ENCODE results near the gene TMED8.

Gene TMED8

GRCh38 chr14:77372304-77372841 is 4.5 kb downstream of the TMED8 start:
- no peaks in the 10 kb centered on the region for H3K9me3 ChIP-seq (ENCODE audit: control extremely low read depth in 1 of 5, control insufficient read depth in 4 of 5, insufficient read depth in 2 of 5, low read depth in 1 of 5, low read length in 4 of 5)
- H3K27me3 ChIP-seq (replicated peaks in 2 of 5; ENCODE audit: control insufficient read depth in 4 of 5, insufficient read depth in 5 of 5, low read length in 4 of 5) = no peaks in the 10 kb centered on the region
- peak overlapping the region; percentile 47 to 64 for H3K27ac ChIP-seq (ENCODE audit: insufficient read depth in 1 of 2, low read depth in 1 of 2, low read length in 2 of 2, poor library complexity in 1 of 2, severe bottlenecking in 2 of 2)
- H3K4me3 ChIP-seq (ENCODE audit: control insufficient read depth in 1 of 7, extremely low read depth in 1 of 7, insufficient read depth in 4 of 7, low read depth in 2 of 7, low read length in 6 of 7) = peak overlapping the region in 3 of 7 experiments; percentile 13 to 26 (median 15)
- CTCF ChIA-PET = interaction anchor here (1.3 kb wide), 1 partner anchor 87 kb away, joined by 3 read pairs; no protein-coding TSS in a partner anchor
- peak; percentile 23 to 71 (median 51) for DNase-seq
- 6% methylated on average over 4 of the region's 4 CpGs for WGBS (ENCODE audit: insufficient coverage)
- peaks cover 0 to 4% (median 0%) of the 10 kb centered on the region in 4 experiments for H3K36me3 ChIP-seq (ENCODE audit: control insufficient read depth in 4 of 4, insufficient read depth in 4 of 4, low read length in 3 of 4)
- POLR2A ChIA-PET = no interaction called here
- peaks cover 13 to 61% (median 43%) of the 10 kb centered on the region in 4 experiments for H3K4me1 ChIP-seq (ENCODE audit: control extremely low read depth in 1 of 4, control insufficient read depth in 4 of 4, insufficient read depth in 4 of 4, low read length in 3 of 4)

DNA sequence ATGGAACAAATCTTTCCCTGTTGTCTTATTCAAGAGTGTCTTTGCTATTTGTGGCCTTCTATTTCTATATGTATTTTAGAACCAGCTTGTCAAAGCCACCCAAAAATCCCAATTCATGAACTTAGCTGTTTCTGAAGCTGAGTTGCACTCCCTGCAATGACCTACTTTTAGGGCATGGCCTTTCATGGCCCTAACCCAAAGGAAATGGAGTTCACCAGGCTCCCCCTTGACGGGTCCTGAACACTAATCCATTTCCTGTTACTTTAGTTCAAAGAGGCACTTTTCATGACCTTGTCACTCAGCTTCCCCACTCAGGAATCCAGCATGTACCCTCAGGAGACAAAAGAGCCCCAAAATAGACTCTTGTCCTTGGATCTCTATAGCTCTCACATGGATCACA is 7.6 kb downstream of the TMED8 start:
- H3K4me3 ChIP-seq (ENCODE audit: control insufficient read depth in 1 of 7, extremely low read depth in 1 of 7, insufficient read depth in 4 of 7, low read depth in 2 of 7, low read length in 6 of 7) = peak overlapping the region in 2 of 7 experiments; percentile 13 to 21
- peaks cover 7 to 40% (median 26%) of the 10 kb centered on the region in 4 experiments for H3K4me1 ChIP-seq (ENCODE audit: control extremely low read depth in 1 of 4, control insufficient read depth in 4 of 4, insufficient read depth in 4 of 4, low read length in 3 of 4)
- DNase-seq = peak in 1 of 3 donors; percentile 23
- POLR2A ChIA-PET = no interaction called here
- CTCF ChIA-PET = interaction anchor here (1.0 to 1.3 kb wide), 2 partner anchors 10 to 183 kb away, joined by 3 read pairs; no protein-coding TSS in a partner anchor
- 0% methylated on average over 1 of the region's 1 CpG for WGBS (ENCODE audit: insufficient coverage)
- no peaks in the 10 kb centered on the region for H3K27me3 ChIP-seq (replicated peaks in 2 of 5; ENCODE audit: control insufficient read depth in 4 of 5, insufficient read depth in 5 of 5, low read length in 4 of 5)
- H3K36me3 ChIP-seq (ENCODE audit: control insufficient read depth in 4 of 4, insufficient read depth in 4 of 4, low read length in 3 of 4) = peaks cover 0 to 4% (median 2%) of the 10 kb centered on the region in 4 experiments
- no peak overlapping the region for H3K27ac ChIP-seq (ENCODE audit: insufficient read depth in 1 of 2, low read depth in 1 of 2, low read length in 2 of 2, poor library complexity in 1 of 2, severe bottlenecking in 2 of 2)
- no peaks in the 10 kb centered on the region for H3K9me3 ChIP-seq (ENCODE audit: control extremely low read depth in 1 of 5, control insufficient read depth in 4 of 5, insufficient read depth in 2 of 5, low read depth in 1 of 5, low read length in 4 of 5)

DNA sequence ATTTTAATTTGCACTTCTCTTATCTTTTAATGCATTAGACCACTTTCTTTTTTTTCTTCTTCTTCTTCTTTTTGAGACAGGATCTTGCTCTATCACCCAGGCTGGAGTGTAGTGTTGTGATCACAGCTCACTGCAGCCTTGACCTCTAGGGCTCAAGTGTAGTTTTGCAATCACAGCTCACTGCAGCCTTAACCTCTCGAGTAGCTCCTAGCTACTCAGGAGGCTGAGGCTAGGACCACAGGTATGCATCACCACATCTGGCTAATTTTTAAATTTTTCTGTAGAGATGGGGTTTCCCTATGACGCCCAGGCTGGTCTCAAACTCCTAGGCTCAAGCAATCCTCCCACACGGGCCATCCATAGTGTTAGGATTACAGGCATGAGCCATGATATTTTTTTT is 12.7 kb downstream of the TMED8 start:
- Histone ChIP-seq H3K36me3 (ENCODE audit: control insufficient read depth in 4 of 4, insufficient read depth in 4 of 4, low read length in 3 of 4) (peaks cover 0 to 4% (median 2%) of the 10 kb centered on the region in 4 experiments), H3K27me3 (replicated peaks in 2 of 5; ENCODE audit: control insufficient read depth in 4 of 5, insufficient read depth in 5 of 5, low read length in 4 of 5) (no peaks in the 10 kb centered on the region), H3K9me3 (ENCODE audit: control extremely low read depth in 1 of 5, control insufficient read depth in 4 of 5, insufficient read depth in 2 of 5, low read depth in 1 of 5, low read length in 4 of 5) (peaks cover 0 to 3% (median 0%) of the 10 kb centered on the region in 5 experiments), H3K27ac (ENCODE audit: insufficient read depth in 1 of 2, low read depth in 1 of 2, low read length in 2 of 2, poor library complexity in 1 of 2, severe bottlenecking in 2 of 2) (no peak overlapping the region), H3K4me1 (ENCODE audit: control extremely low read depth in 1 of 4, control insufficient read depth in 4 of 4, insufficient read depth in 4 of 4, low read length in 3 of 4) (peaks cover 0 to 6% (median 2%) of the 10 kb centered on the region in 4 experiments), H3K4me3 (ENCODE audit: control insufficient read depth in 1 of 7, extremely low read depth in 1 of 7, insufficient read depth in 4 of 7, low read depth in 2 of 7, low read length in 6 of 7) (no peak overlapping the region)
- ChIA-PET POLR2A (interaction anchor here (0.5 kb wide), 1 partner anchor 140 kb away, joined by 3 read pairs; no protein-coding TSS in a partner anchor), CTCF (interaction anchor here (1.6 kb wide), 1 partner anchor 10 kb away, joined by 5 read pairs; no protein-coding TSS in a partner anchor)
- 93% methylated on average over 2 of the region's 3 CpGs for WGBS (ENCODE audit: insufficient coverage)
- no peak for DNase-seq

- Histone ChIP-seq H3K36me3 (ENCODE audit: control insufficient read depth in 4 of 4, insufficient read depth in 4 of 4, low read length in 3 of 4) (peaks cover 0 to 4% (median 1%) of the 10 kb centered on the region in 4 experiments), H3K27ac (ENCODE audit: insufficient read depth in 1 of 2, low read depth in 1 of 2, low read length in 2 of 2, poor library complexity in 1 of 2, severe bottlenecking in 2 of 2) (no peak overlapping the region), H3K4me1 (ENCODE audit: control extremely low read depth in 1 of 4, control insufficient read depth in 4 of 4, insufficient read depth in 4 of 4, low read length in 3 of 4) (peaks cover 0 to 3% (median 0%) of the 10 kb centered on the region in 4 experiments), H3K27me3 (replicated peaks in 2 of 5; ENCODE audit: control insufficient read depth in 4 of 5, insufficient read depth in 5 of 5, low read length in 4 of 5) (no peaks in the 10 kb centered on the region), H3K9me3 (ENCODE audit: control extremely low read depth in 1 of 5, control insufficient read depth in 4 of 5, insufficient read depth in 2 of 5, low read depth in 1 of 5, low read length in 4 of 5) (peaks cover 0 to 3% (median 0%) of the 10 kb centered on the region in 5 experiments), H3K4me3 (ENCODE audit: control insufficient read depth in 1 of 7, extremely low read depth in 1 of 7, insufficient read depth in 4 of 7, low read depth in 2 of 7, low read length in 6 of 7) (no peak overlapping the region)
- DNase-seq = no peak
- POLR2A ChIA-PET = no interaction called here
- no CpG with 5 or more reads among the region's 1 CpG for WGBS (ENCODE audit: insufficient coverage)
- CTCF ChIA-PET = interaction anchor here (1.4 kb wide), 1 partner anchor 10 kb away, joined by 3 read pairs; no protein-coding TSS in a partner anchor
These were observed 17.3 kb downstream of the TMED8 start for GRCh38 chr14:77359626-77360025.

GRCh38 chr14:77356899-77357298 is 20.0 kb downstream of the TMED8 start:
- no peak for DNase-seq
- 92% methylated on average over 4 of the region's 4 CpGs for WGBS (ENCODE audit: insufficient coverage)
- peaks cover 0 to 4% (median 1%) of the 10 kb centered on the region in 4 experiments for H3K36me3 ChIP-seq (ENCODE audit: control insufficient read depth in 4 of 4, insufficient read depth in 4 of 4, low read length in 3 of 4)
- no peak overlapping the region for H3K27ac ChIP-seq (ENCODE audit: insufficient read depth in 1 of 2, low read depth in 1 of 2, low read length in 2 of 2, poor library complexity in 1 of 2, severe bottlenecking in 2 of 2)
- no peaks in the 10 kb centered on the region for H3K9me3 ChIP-seq (ENCODE audit: control extremely low read depth in 1 of 5, control insufficient read depth in 4 of 5, insufficient read depth in 2 of 5, low read depth in 1 of 5, low read length in 4 of 5)
- H3K4me1 ChIP-seq (ENCODE audit: control extremely low read depth in 1 of 4, control insufficient read depth in 4 of 4, insufficient read depth in 4 of 4, low read length in 3 of 4) = no peaks in the 10 kb centered on the region
- H3K4me3 ChIP-seq (ENCODE audit: control insufficient read depth in 1 of 7, extremely low read depth in 1 of 7, insufficient read depth in 4 of 7, low read depth in 2 of 7, low read length in 6 of 7) = no peak overlapping the region
- ChIA-PET CTCF (interaction anchor here (0.6 to 1.5 kb wide), 2 partner anchors 28 to 136 kb away, joined by 3 read pairs; no protein-coding TSS in a partner anchor), POLR2A (no interaction called here)
- H3K27me3 ChIP-seq (replicated peaks in 2 of 5; ENCODE audit: control insufficient read depth in 4 of 5, insufficient read depth in 5 of 5, low read length in 4 of 5) = no peaks in the 10 kb centered on the region

DNA sequence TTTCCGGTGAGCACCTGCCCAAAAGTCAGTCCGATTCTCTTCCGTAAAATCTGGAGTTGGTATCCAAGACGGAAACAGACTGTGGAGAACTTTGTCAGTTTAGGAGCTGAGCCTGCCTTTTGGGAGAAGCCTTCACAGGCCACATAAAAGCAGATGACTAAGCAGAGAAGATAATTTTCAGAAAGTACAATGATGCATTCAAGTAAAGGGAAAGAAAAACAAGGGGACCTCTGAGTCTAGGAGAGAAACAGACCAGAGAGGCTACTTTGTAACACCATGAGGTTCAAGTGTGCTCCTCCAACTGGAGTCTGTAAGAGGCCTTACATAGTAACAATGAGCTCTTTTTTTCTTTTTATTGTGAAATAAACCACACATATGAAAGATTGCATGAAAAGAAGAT is 21.1 kb downstream of the TMED8 start:
- Histone ChIP-seq H3K27ac (ENCODE audit: insufficient read depth in 1 of 2, low read depth in 1 of 2, low read length in 2 of 2, poor library complexity in 1 of 2, severe bottlenecking in 2 of 2) (no peak overlapping the region), H3K4me1 (ENCODE audit: control extremely low read depth in 1 of 4, control insufficient read depth in 4 of 4, insufficient read depth in 4 of 4, low read length in 3 of 4) (no peaks in the 10 kb centered on the region), H3K9me3 (ENCODE audit: control extremely low read depth in 1 of 5, control insufficient read depth in 4 of 5, insufficient read depth in 2 of 5, low read depth in 1 of 5, low read length in 4 of 5) (no peaks in the 10 kb centered on the region), H3K36me3 (ENCODE audit: control insufficient read depth in 4 of 4, insufficient read depth in 4 of 4, low read length in 3 of 4) (peaks cover 0 to 6% (median 2%) of the 10 kb centered on the region in 4 experiments), H3K4me3 (ENCODE audit: control insufficient read depth in 1 of 7, extremely low read depth in 1 of 7, insufficient read depth in 4 of 7, low read depth in 2 of 7, low read length in 6 of 7) (no peak overlapping the region), H3K27me3 (replicated peaks in 2 of 5; ENCODE audit: control insufficient read depth in 4 of 5, insufficient read depth in 5 of 5, low read length in 4 of 5) (no peaks in the 10 kb centered on the region)
- ChIA-PET CTCF (interaction anchor here (1.4 to 1.5 kb wide), 2 partner anchors 11 to 27 kb away, joined by 3 read pairs; no protein-coding TSS in a partner anchor), POLR2A (no interaction called here)
- 98% methylated on average over 4 of the region's 4 CpGs for WGBS (ENCODE audit: insufficient coverage)
- DNase-seq = no peak

- ChIA-PET POLR2A (no interaction called here), CTCF (interaction anchor here (1.2 kb wide), 1 partner anchor 9 kb away, joined by 4 read pairs; no protein-coding TSS in a partner anchor)
- Histone ChIP-seq H3K27me3 (replicated peaks in 2 of 5; ENCODE audit: control insufficient read depth in 4 of 5, insufficient read depth in 5 of 5, low read length in 4 of 5) (no peaks in the 10 kb centered on the region), H3K27ac (ENCODE audit: insufficient read depth in 1 of 2, low read depth in 1 of 2, low read length in 2 of 2, poor library complexity in 1 of 2, severe bottlenecking in 2 of 2) (no peak overlapping the region), H3K4me1 (ENCODE audit: control extremely low read depth in 1 of 4, control insufficient read depth in 4 of 4, insufficient read depth in 4 of 4, low read length in 3 of 4) (peaks cover 0 to 13% (median 4%) of the 10 kb centered on the region in 4 experiments), H3K36me3 (ENCODE audit: control insufficient read depth in 4 of 4, insufficient read depth in 4 of 4, low read length in 3 of 4) (peaks cover 6 to 21% (median 13%) of the 10 kb centered on the region in 4 experiments), H3K9me3 (ENCODE audit: control extremely low read depth in 1 of 5, control insufficient read depth in 4 of 5, insufficient read depth in 2 of 5, low read depth in 1 of 5, low read length in 4 of 5) (no peaks in the 10 kb centered on the region), H3K4me3 (ENCODE audit: control insufficient read depth in 1 of 7, extremely low read depth in 1 of 7, insufficient read depth in 4 of 7, low read depth in 2 of 7, low read length in 6 of 7) (no peak overlapping the region)
- no peak for DNase-seq
- 84% methylated on average over 4 of the region's 5 CpGs for WGBS (ENCODE audit: insufficient coverage)
These were observed 23.3 kb downstream of the TMED8 start for GRCh38 chr14:77353469-77354141.
